GM12878 (cell line): Measurements from ENCODE around the gene RPL10A. TPM values are rescaled to one million over a fixed set of nuclear protein-coding genes. Genes with fewer than 3 reads are reported as not detected.

ENCODE experiments used
- ATAC-seq: fragments of 200-7000 bp; cut with Tn5 transposase; 3 replicates; pipeline ENCODE4 v1.9.1; 2020; ENCODE audit warnings: mild to moderate bottlenecking, moderate library complexity
- BruUV-seq: library from RNA; stranded (reverse); fragments of 400-500 nt; replicated peaks from 2 replicates; lab custom pipeline; 2021; lab: Mats Ljungman, UMichigan
- CTCF ChIA-PET: fragments of 300-600 bp; sonication (Branson Sonifier 250); formaldehyde crosslinking; extraction: SDS; loops from one replicate; lab custom pipeline; 2021; ENCODE audit warnings: inconsistent platforms; lab: Yijun Ruan, JAX
- POLR2A ChIA-PET: fragments of 350-600 bp; formaldehyde crosslinking; extraction: SDS; loops from one replicate; lab custom pipeline; 2021; ENCODE audit warnings: inconsistent platforms; lab: Charles Lee
- RAD21 ChIA-PET: fragments of 300-600 bp; sonication (Branson Sonifier 250); formaldehyde crosslinking; loops from one replicate; lab custom pipeline; 2023; ENCODE audit warnings: antibody characterized with exemption; ENCODE audit not compliant: unreplicated experiment; lab: Charles Lee
- SMC1A ChIA-PET: fragments of 300-600 bp; sonication (Branson Sonifier 250); formaldehyde crosslinking; loops from one replicate; lab custom pipeline; 2023; ENCODE audit not compliant: unreplicated experiment, uncharacterized antibody; lab: Charles Lee
- DNase-seq: peaks from one replicate; pipeline ENCODE4 v3.0.0-alpha.2; 2011; ENCODE audit warnings: low read depth, low spot score
- FAIRE-seq: peaks from 3 replicates; lab custom pipeline; 2011; peaks lifted over from hg19 to GRCh38; lab: Jason Lieb, UNC
- H2AFZ ChIP-seq: 2 replicates; pipeline ENCODE4 v1.6.0; 2011; ENCODE audit warnings: low read depth, low read length, control low read depth; ENCODE audit not compliant: control insufficient read depth
- H3K27ac ChIP-seq: 2 replicates; pipeline ENCODE4 v1.5.1; 2011; ENCODE audit warnings: control low read depth; ENCODE audit not compliant: control insufficient read depth, insufficient read depth
- H3K27me3 ChIP-seq, 2 experiments: replicated peaks in 1 of 2; 2 replicates each; pipeline versions ENCODE4 v1.6.0 to v1.6.1; 2011; ENCODE audit warnings: low read length in 1 of 2; ENCODE audit not compliant: control insufficient read depth in 2 of 2, insufficient read depth in 2 of 2
- H3K36me3 ChIP-seq, 2 experiments: 2 replicates each; pipeline ENCODE4 v1.5.1; 2011; ENCODE audit warnings: low read length in 1 of 2; ENCODE audit not compliant: control insufficient read depth in 2 of 2, insufficient read depth in 2 of 2
- H3K4me1 ChIP-seq: 2 replicates; pipeline ENCODE4 v1.6.1; 2011; ENCODE audit warnings: mild to moderate bottlenecking, low read length, moderate library complexity, mixed read lengths; ENCODE audit not compliant: control insufficient read depth, insufficient read depth
- H3K4me2 ChIP-seq: 2 replicates; pipeline ENCODE4 v1.6.0; 2011; ENCODE audit warnings: control low read depth; ENCODE audit not compliant: control insufficient read depth, insufficient read depth
- H3K4me3 ChIP-seq: fragments of 200-600 bp; sonication (generic); 2 replicates; pipeline ENCODE4 v1.5.1; 2016
- H3K79me2 ChIP-seq: 2 replicates; pipeline ENCODE4 v1.6.0; 2011; ENCODE audit warnings: low read length; ENCODE audit not compliant: control insufficient read depth, insufficient read depth
- H3K9ac ChIP-seq: 2 replicates; pipeline ENCODE4 v1.8.0; 2011; ENCODE audit warnings: low read length, control low read depth, mixed read lengths; ENCODE audit not compliant: control insufficient read depth, insufficient read depth
- H3K9me3 ChIP-seq: replicated peaks from 3 replicates; pipeline ENCODE4 v1.5.1; 2011; ENCODE audit warnings: mild to moderate bottlenecking, low read length; ENCODE audit not compliant: control insufficient read depth, insufficient read depth
- H4K20me1 ChIP-seq: 2 replicates; pipeline ENCODE4 v1.6.0; 2011; ENCODE audit not compliant: control insufficient read depth, insufficient read depth
- ASH2L ChIP-seq: fragments of 300-600, 200-600 bp; sonication (generic); IDR thresholded peaks from 2 replicates; pipeline ENCODE4 v1.6.1; 2017; ENCODE audit warnings: low read depth, mild to moderate bottlenecking, borderline replicate concordance
- BCL11A ChIP-seq: IDR thresholded peaks from 2 replicates; pipeline ENCODE4 v1.6.1; 2011; ENCODE audit warnings: low read depth, low read length
- CBFB ChIP-seq: IDR thresholded peaks from 2 replicates; pipeline ENCODE4 v1.6.1; 2016; ENCODE audit warnings: antibody characterized with exemption, low read depth
- EP300 ChIP-seq, 2 experiments: fragments of 150-350 bp in 1 of 2; IDR thresholded peaks; 2 replicates each; pipeline ENCODE4 v1.6.1; 2011 to 2012; ENCODE audit warnings: low read depth in 2 of 2, low read length in 2 of 2, borderline replicate concordance in 1 of 2, improper control_type of control experiment in 1 of 2, inconsistent platforms in 1 of 2; ENCODE audit not compliant: control insufficient read depth in 1 of 2
- HDAC2 ChIP-seq: fragments of 200-600 bp; sonication (generic); IDR thresholded peaks from 2 replicates; pipeline ENCODE4 v1.6.1; 2017
- HDAC6 ChIP-seq: fragments of 200-600 bp; sonication (generic); IDR thresholded peaks from one replicate; pipeline ENCODE4 v1.8.0; 2017; ENCODE audit warnings: antibody characterized with exemption; ENCODE audit not compliant: unreplicated experiment
- IKZF1 ChIP-seq: fragments of 450-650 bp; conservative IDR thresholded peaks from 2 replicates; pipeline ENCODE4 v1.6.1; 2017; ENCODE audit warnings: antibody characterized with exemption, mild to moderate bottlenecking
- MTA3 ChIP-seq: IDR thresholded peaks from 2 replicates; pipeline ENCODE4 v1.6.1; 2012; ENCODE audit warnings: low read length, inconsistent platforms, borderline replicate concordance
- NBN ChIP-seq: fragments of 450-650 bp; IDR thresholded peaks from 2 replicates; pipeline ENCODE4 v1.6.1; 2016
- PAX5 ChIP-seq: IDR thresholded peaks from 2 replicates; pipeline ENCODE4 v1.6.1; 2011; ENCODE audit warnings: low read depth, low read length, borderline replicate concordance
- POLR2AphosphoS5 ChIP-seq: IDR thresholded peaks from 2 replicates; pipeline ENCODE4 v1.6.1; 2011; ENCODE audit warnings: mild to moderate bottlenecking, low read length, inconsistent platforms
- RAD51 ChIP-seq: fragments of 450-650 bp; IDR thresholded peaks from 2 replicates; pipeline ENCODE4 v1.6.1; 2016; ENCODE audit warnings: moderate library complexity, mild to moderate bottlenecking, inconsistent platforms
- RB1 ChIP-seq: fragments of 450-650 bp; formaldehyde crosslinking; IDR thresholded peaks from 2 replicates; pipeline ENCODE4 v1.6.1; 2017; ENCODE audit warnings: mild to moderate bottlenecking, borderline replicate concordance
- SP1 ChIP-seq: IDR thresholded peaks from one replicate; pipeline ENCODE4 v1.6.1; 2011; ENCODE audit warnings: low read depth, low read length
- TAF1 ChIP-seq: IDR thresholded peaks from 2 replicates; pipeline ENCODE4 v1.6.1; 2011; ENCODE audit warnings: mild to moderate bottlenecking, low read depth, low read length, borderline replicate concordance
- WRNIP1 ChIP-seq: IDR thresholded peaks from 2 replicates; pipeline ENCODE4 v1.6.1; 2011; ENCODE audit warnings: low read depth, low read length, improper control_type of control experiment, borderline replicate concordance
- YBX1 ChIP-seq: fragments of 450-650 bp; IDR thresholded peaks from 2 replicates; pipeline ENCODE4 v1.6.1; 2016; ENCODE audit warnings: antibody characterized with exemption
- WGBS: methylation state at CpG from one replicate; pipeline ENCODE4 v1.1.6; 2016; ENCODE audit warnings: low lambda C conversion rate; ENCODE audit not compliant: insufficient replicate concordance, insufficient coverage; ENCODE audit errors: missing lambda C conversion rate; 5-methylcytosine and 5-hydroxymethylcytosine counted together
- in situ Hi-C: fragments of 300-500 bp; cut with MboI; formaldehyde crosslinking; loops from 9 replicates; pipeline ENCODE4 v1.14.3; 2018; ENCODE audit warnings: mixed read lengths
- intact Hi-C: fragments of 100-400 bp; cut with micrococcal nuclease; formaldehyde crosslinking; loops from one replicate; pipeline ENCODE4 v1.14.2; 2022; ENCODE audit not compliant: unreplicated experiment
- polyA plus RNA-seq, 11 experiments: library from polyadenylated mRNA; depleted of rRNA in 4 of 11; unstranded in 6 of 11; stranded (reverse) in 5 of 11; fragments of >200 nt; fragmentation: Nextera tagmentation in 4 of 11; fragmentation: Illumina TruSeq in 1 of 11; extraction: Ambion mirVana in 4 of 11; extraction: Trizol in 1 of 11; gene quantifications; 1 replicate in 1 of 11; 2 replicates in 10 of 11; pipeline versions ENCODE4 v1.2.1 to v1.2.3, GENCODE V29; 2011 to 2016; ENCODE audit warnings: inconsistent platforms in 2 of 11, missing spikeins in 2 of 11, low read depth in 1 of 11
- total RNA-seq, 4 experiments: library from RNA; depleted of rRNA in 3 of 4; stranded (reverse); fragments of >200 nt in 3 of 4; fragmentation: Illumina TruSeq in 1 of 4; extraction: Trizol in 1 of 4; gene quantifications; 2 replicates each; pipeline versions ENCODE4 v1.2.1 to v1.2.3, GENCODE V29; 2013 to 2021
- TF ChIP-seq, protein P1 (sequence below): fragments of 450-650 bp; IDR thresholded peaks from 2 replicates; pipeline ENCODE4 v1.6.1; 2017; ENCODE audit warnings: low read depth, mild to moderate bottlenecking, moderate library complexity
- TF ChIP-seq, protein P2 (sequence below): IDR thresholded peaks from 2 replicates; pipeline ENCODE4 v1.6.1; 2011; ENCODE audit warnings: low read depth, low read length, improper control_type of control experiment, borderline replicate concordance
- TF ChIP-seq, protein P3 (sequence below): fragments of 450-650 bp; IDR thresholded peaks from 2 replicates; pipeline ENCODE4 v1.6.1; 2017; ENCODE audit warnings: mild to moderate bottlenecking

The RPL10A gene
- total and polyA plus RNA-seq, 10 of the 15 experiments (the other 5 are each of a cell fraction or from before 2014, with no cell fraction given): 833 to 4,029 (median 2,795) TPM

DNA sequence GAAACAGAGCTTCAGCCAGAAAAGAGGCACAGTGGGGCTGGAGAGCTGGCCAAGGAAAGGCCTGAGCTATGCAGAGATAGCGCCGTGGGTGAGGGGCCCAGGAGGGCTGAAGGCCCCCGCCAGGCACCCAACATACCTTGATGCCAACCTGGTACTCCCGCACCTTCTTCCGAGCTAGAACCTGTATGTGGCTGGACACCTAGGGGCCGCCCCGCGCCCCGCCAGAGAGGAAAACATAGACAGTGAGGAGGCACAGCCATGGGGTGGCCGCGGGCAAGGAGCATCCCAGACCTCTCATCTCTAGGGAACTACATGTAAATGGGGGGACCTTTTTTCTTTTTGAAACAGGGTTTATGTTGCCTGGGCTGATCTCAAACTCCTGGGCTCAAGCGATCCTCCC is 12.0 kb downstream of the RPL10A start:
- no peak overlapping the region for H2AFZ ChIP-seq
- no peak overlapping the region for H3K27ac ChIP-seq
- H3K4me1 ChIP-seq: no peaks in the 10 kb centered on the region
- RAD21 ChIA-PET: interaction anchor here (0.7 to 1.0 kb wide), 2 partner anchors 138 to 183 kb away, joined by 3 read pairs; partner anchors contain the start of genes DEF6 and PPARD
- POLR2A ChIA-PET: no interaction called here
- 79% methylated on average over 12 of the region's 12 CpGs for WGBS
- no peaks in the 10 kb centered on the region for H3K79me2 ChIP-seq
- no peak overlapping the region for H3K9ac ChIP-seq
- SMC1A ChIA-PET: interaction anchor here (0.6 kb wide), 1 partner anchor 1118 kb away, joined by 3 read pairs; no protein-coding TSS in a partner anchor
- TF ChIP-seq PAX5: no peak
- no peak for TF ChIP-seq BCL11A
- TF ChIP-seq RAD51: no peak
- no peak for TF ChIP-seq RB1
- no peak for TF ChIP-seq CBFB
- TF ChIP-seq YBX1: no peak
- TF ChIP-seq HDAC2: no peak
- no peak for TF ChIP-seq POLR2AphosphoS5
- TF ChIP-seq MTA3: no peak
- no peak for TF ChIP-seq TAF1
- TF ChIP-seq, protein P1, sequence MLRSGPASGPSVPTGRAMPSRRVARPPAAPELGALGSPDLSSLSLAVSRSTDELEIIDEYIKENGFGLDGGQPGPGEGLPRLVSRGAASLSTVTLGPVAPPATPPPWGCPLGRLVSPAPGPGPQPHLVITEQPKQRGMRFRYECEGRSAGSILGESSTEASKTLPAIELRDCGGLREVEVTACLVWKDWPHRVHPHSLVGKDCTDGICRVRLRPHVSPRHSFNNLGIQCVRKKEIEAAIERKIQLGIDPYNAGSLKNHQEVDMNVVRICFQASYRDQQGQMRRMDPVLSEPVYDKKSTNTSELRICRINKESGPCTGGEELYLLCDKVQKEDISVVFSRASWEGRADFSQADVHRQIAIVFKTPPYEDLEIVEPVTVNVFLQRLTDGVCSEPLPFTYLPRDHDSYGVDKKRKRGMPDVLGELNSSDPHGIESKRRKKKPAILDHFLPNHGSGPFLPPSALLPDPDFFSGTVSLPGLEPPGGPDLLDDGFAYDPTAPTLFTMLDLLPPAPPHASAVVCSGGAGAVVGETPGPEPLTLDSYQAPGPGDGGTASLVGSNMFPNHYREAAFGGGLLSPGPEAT: no peak
- TF ChIP-seq HDAC6: no peak
- TF ChIP-seq EP300 (IDR thresholded peaks at IDR 0.05; ENCODE audit: borderline replicate concordance in 1 of 2, control insufficient read depth in 1 of 2, low read depth in 2 of 2, low read length in 2 of 2): no peak
- TF ChIP-seq, protein P2, sequence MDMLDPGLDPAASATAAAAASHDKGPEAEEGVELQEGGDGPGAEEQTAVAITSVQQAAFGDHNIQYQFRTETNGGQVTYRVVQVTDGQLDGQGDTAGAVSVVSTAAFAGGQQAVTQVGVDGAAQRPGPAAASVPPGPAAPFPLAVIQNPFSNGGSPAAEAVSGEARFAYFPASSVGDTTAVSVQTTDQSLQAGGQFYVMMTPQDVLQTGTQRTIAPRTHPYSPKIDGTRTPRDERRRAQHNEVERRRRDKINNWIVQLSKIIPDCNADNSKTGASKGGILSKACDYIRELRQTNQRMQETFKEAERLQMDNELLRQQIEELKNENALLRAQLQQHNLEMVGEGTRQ: no peak
- no peak for TF ChIP-seq ASH2L
- no peak for TF ChIP-seq WRNIP1
- TF ChIP-seq SP1: no peak
- TF ChIP-seq NBN: no peak
- no peak for TF ChIP-seq IKZF1
- TF ChIP-seq, protein P3, sequence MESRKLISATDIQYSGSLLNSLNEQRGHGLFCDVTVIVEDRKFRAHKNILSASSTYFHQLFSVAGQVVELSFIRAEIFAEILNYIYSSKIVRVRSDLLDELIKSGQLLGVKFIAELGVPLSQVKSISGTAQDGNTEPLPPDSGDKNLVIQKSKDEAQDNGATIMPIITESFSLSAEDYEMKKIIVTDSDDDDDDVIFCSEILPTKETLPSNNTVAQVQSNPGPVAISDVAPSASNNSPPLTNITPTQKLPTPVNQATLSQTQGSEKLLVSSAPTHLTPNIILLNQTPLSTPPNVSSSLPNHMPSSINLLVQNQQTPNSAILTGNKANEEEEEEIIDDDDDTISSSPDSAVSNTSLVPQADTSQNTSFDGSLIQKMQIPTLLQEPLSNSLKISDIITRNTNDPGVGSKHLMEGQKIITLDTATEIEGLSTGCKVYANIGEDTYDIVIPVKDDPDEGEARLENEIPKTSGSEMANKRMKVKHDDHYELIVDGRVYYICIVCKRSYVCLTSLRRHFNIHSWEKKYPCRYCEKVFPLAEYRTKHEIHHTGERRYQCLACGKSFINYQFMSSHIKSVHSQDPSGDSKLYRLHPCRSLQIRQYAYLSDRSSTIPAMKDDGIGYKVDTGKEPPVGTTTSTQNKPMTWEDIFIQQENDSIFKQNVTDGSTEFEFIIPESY: no peak
- no peaks in the 10 kb centered on the region for H3K36me3 ChIP-seq
- H3K4me3 ChIP-seq: no peak overlapping the region
- no peaks in the 10 kb centered on the region for H3K9me3 ChIP-seq
- H3K4me2 ChIP-seq: no peak overlapping the region
- DNase-seq (no peak), ATAC-seq (no peak), FAIRE-seq (no peak)
- CTCF ChIA-PET: no interaction called here
- no TSS peak for BruUV-seq
- H4K20me1 ChIP-seq: no peaks in the 10 kb centered on the region
- in situ Hi-C loops (no loop called here), intact Hi-C loops (no loop called here)
- H3K27me3 ChIP-seq: no peaks in the 10 kb centered on the region; a peak in 2 of 4 replicates
